GM23338 (cell line): ENCODE data around the gene PTH2. TPM values are rescaled to one million over a fixed set of nuclear protein-coding genes. Genes with fewer than 3 reads are reported as not detected.

Source experiments
- ATAC-seq: fragments of 200-7000 bp; cut with Tn5 transposase; 3 replicates; pipeline ENCODE4 v1.9.1; 2020
- DNase-seq: peaks from one replicate; pipeline ENCODE4 v3.0.0-alpha.2; 2015; ENCODE audit warnings: low spot score
- H2AFZ ChIP-seq: fragments of 200-600 bp; sonication (generic); 2 replicates; pipeline ENCODE4 v1.8.0; 2016; ENCODE audit warnings: antibody characterized with exemption, mild to moderate bottlenecking, moderate library complexity
- H3F3A ChIP-seq: fragments of 200-600 bp; sonication (generic); replicated peaks from 2 replicates; pipeline ENCODE4 v1.8.0; 2017; ENCODE audit warnings: antibody characterized with exemption, mixed run types, low read depth
- H3K27ac ChIP-seq: fragments of 200-600 bp; sonication (generic); 2 replicates; pipeline ENCODE4 v1.6.1; 2016; ENCODE audit warnings: low read depth
- H3K27me3 ChIP-seq: fragments of 200-600 bp; sonication (generic); 2 replicates; pipeline ENCODE4 v1.8.0; 2016; ENCODE audit warnings: mild to moderate bottlenecking, mixed run types, moderate library complexity; ENCODE audit not compliant: insufficient read depth
- H3K36me3 ChIP-seq: fragments of 200-600 bp; sonication (generic); 2 replicates; pipeline ENCODE4 v1.8.0; 2016; ENCODE audit warnings: mild to moderate bottlenecking; ENCODE audit not compliant: insufficient read depth
- H3K4me1 ChIP-seq: fragments of 200-600 bp; sonication (generic); 2 replicates; pipeline ENCODE4 v1.8.0; 2016; ENCODE audit warnings: mild to moderate bottlenecking, moderate library complexity; ENCODE audit not compliant: insufficient read depth
- H3K4me2 ChIP-seq: fragments of 200-600 bp; sonication (generic); 2 replicates; pipeline ENCODE4 v1.7.1; 2017; ENCODE audit warnings: mixed run types
- H3K4me3 ChIP-seq: fragments of 200-600 bp; sonication (generic); 2 replicates; pipeline ENCODE4 v1.6.1; 2016; ENCODE audit warnings: mixed run types
- H3K79me2 ChIP-seq: fragments of 200-600 bp; sonication (generic); replicated peaks from 2 replicates; pipeline ENCODE4 v1.8.0; 2017; ENCODE audit warnings: mild to moderate bottlenecking; ENCODE audit not compliant: insufficient read depth
- H3K9me2 ChIP-seq: fragments of 200-600 bp; sonication (generic); 2 replicates; pipeline ENCODE4 v1.8.0; 2017; ENCODE audit not compliant: insufficient read depth
- H4K20me1 ChIP-seq: fragments of 200-600 bp; sonication (generic); replicated peaks from 2 replicates; pipeline ENCODE4 v1.8.0; 2017; ENCODE audit warnings: mild to moderate bottlenecking; ENCODE audit not compliant: insufficient read depth
- H3K27ac Mint-ChIP-seq: 2 replicates; pipeline ENCODE4 v1.8.0; 2020; ENCODE audit warnings: inconsistent platforms, mild to moderate bottlenecking, moderate library complexity, mixed read lengths
- H3K27me3 Mint-ChIP-seq: 3 replicates; pipeline ENCODE4 v1.8.0; 2022; ENCODE audit warnings: low read depth, mild to moderate bottlenecking, moderate library complexity, mixed read lengths, inconsistent platforms; ENCODE audit not compliant: insufficient read depth, poor library complexity
- H3K36me3 Mint-ChIP-seq: 3 replicates; pipeline ENCODE4 v1.8.0; 2021; ENCODE audit warnings: low read depth, mild to moderate bottlenecking, inconsistent platforms, moderate library complexity, mixed read lengths
- H3K4me1 Mint-ChIP-seq: 3 replicates; pipeline ENCODE4 v1.8.0; 2020; ENCODE audit warnings: mild to moderate bottlenecking, inconsistent platforms, mixed read lengths
- H3K4me3 Mint-ChIP-seq: 3 replicates; pipeline ENCODE4 v1.8.0; 2021; ENCODE audit warnings: moderate library complexity, mild to moderate bottlenecking, inconsistent platforms, mixed read lengths
- H3K9me3 Mint-ChIP-seq: 3 replicates; pipeline ENCODE4 v1.8.0; 2020; ENCODE audit warnings: moderate library complexity, mild to moderate bottlenecking, inconsistent platforms, mixed read lengths
- CREB1 ChIP-seq: fragments of 250-450 bp; sonication (Bioruptor Pico); IDR thresholded peaks from 2 replicates; pipeline ENCODE4 v1.5.0; 2020; ENCODE audit warnings: low read depth, mild to moderate bottlenecking, moderate library complexity
- EZH2 ChIP-seq: fragments of 200-600 bp; sonication (generic); IDR thresholded peaks from one replicate; pipeline ENCODE4 v1.8.0; 2017; ENCODE audit warnings: antibody characterized with exemption, mild to moderate bottlenecking, low read depth; ENCODE audit not compliant: unreplicated experiment
- EZH2phosphoT487 ChIP-seq: fragments of 200-600 bp; sonication (generic); IDR thresholded peaks from one replicate; pipeline ENCODE4 v1.8.1; 2018; ENCODE audit warnings: antibody characterized with exemption; ENCODE audit not compliant: unreplicated experiment
- JUNB ChIP-seq: IDR thresholded peaks from one replicate; pipeline ENCODE4 v1.6.1; 2016; ENCODE audit warnings: antibody characterized with exemption; ENCODE audit not compliant: unreplicated experiment
- NANOG ChIP-seq: IDR thresholded peaks from 2 replicates; pipeline ENCODE4 v1.6.1; 2016; ENCODE audit warnings: antibody characterized with exemption, borderline replicate concordance
- polyA plus RNA-seq: library from polyadenylated mRNA; unstranded; fragments of >200 nt; fragmentation: Nextera tagmentation; extraction: Ambion mirVana; gene quantifications from 2 replicates; pipeline ENCODE4 v1.2.1, GENCODE V29; 2016
- total RNA-seq: library from RNA; depleted of rRNA; stranded (reverse); fragments of >200 nt; shearing (Covaris generic); gene quantifications from 2 replicates; pipeline ENCODE4 v1.2.3, GENCODE V29; 2014
- TF ChIP-seq, protein P1 (sequence below), 2 experiments: fragments of 200-600 bp in 1 of 2; sonication (generic) in 1 of 2; conservative IDR thresholded peaks; 2 replicates each; pipeline versions ENCODE4 v1.5.1 to v1.6.1; 2016 to 2017; ENCODE audit warnings: antibody characterized with exemption in 2 of 2, low read depth in 2 of 2, mild to moderate bottlenecking in 2 of 2, moderate library complexity in 1 of 2
- TF ChIP-seq, protein P2 (sequence below): IDR thresholded peaks from 2 replicates; pipeline ENCODE4 v1.6.1; 2016; ENCODE audit warnings: antibody characterized with exemption
- TF ChIP-seq, protein P3 (sequence below): fragments of 250-450 bp; sonication (Bioruptor Pico); IDR thresholded peaks from 2 replicates; pipeline ENCODE4 v1.5.0; 2020; ENCODE audit warnings: mild to moderate bottlenecking, moderate library complexity
- TF ChIP-seq, protein P4 (sequence below): IDR thresholded peaks from one replicate; pipeline ENCODE4 v1.6.1; 2018; ENCODE audit warnings: antibody characterized with exemption; ENCODE audit not compliant: unreplicated experiment

PTH2 gene
- total and polyA plus RNA-seq, 2 experiments from 2014 or later: 1.6 TPM; not detected in 1

DNA sequence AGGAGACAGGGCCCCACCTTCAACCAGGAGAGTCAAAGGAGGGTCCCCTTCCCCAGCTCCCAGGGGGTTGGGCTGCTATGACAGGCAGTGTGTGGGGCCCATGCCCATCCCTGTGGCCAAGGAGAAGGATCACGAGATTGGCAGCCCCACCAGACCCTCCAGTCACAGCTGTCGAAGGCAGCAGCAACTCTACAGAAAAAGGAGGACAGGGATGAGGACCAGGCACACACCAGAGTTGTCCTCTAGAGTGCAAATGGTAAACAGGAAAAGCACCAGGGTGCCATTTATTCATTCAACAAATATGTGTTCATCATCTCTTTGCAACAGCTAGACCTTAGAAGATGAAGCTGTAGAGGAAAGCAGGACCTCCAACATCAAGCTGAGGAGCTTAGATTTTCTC lies 4.1 kb downstream of the PTH2 start (continued):
- TF ChIP-seq, protein P1, sequence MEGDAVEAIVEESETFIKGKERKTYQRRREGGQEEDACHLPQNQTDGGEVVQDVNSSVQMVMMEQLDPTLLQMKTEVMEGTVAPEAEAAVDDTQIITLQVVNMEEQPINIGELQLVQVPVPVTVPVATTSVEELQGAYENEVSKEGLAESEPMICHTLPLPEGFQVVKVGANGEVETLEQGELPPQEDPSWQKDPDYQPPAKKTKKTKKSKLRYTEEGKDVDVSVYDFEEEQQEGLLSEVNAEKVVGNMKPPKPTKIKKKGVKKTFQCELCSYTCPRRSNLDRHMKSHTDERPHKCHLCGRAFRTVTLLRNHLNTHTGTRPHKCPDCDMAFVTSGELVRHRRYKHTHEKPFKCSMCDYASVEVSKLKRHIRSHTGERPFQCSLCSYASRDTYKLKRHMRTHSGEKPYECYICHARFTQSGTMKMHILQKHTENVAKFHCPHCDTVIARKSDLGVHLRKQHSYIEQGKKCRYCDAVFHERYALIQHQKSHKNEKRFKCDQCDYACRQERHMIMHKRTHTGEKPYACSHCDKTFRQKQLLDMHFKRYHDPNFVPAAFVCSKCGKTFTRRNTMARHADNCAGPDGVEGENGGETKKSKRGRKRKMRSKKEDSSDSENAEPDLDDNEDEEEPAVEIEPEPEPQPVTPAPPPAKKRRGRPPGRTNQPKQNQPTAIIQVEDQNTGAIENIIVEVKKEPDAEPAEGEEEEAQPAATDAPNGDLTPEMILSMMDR (conservative IDR thresholded peaks at IDR 0.05; ENCODE audit: low read depth in 2 of 2): no peak
- TF ChIP-seq EZH2phosphoT487: no peak
- no peak for TF ChIP-seq NANOG

DNA sequence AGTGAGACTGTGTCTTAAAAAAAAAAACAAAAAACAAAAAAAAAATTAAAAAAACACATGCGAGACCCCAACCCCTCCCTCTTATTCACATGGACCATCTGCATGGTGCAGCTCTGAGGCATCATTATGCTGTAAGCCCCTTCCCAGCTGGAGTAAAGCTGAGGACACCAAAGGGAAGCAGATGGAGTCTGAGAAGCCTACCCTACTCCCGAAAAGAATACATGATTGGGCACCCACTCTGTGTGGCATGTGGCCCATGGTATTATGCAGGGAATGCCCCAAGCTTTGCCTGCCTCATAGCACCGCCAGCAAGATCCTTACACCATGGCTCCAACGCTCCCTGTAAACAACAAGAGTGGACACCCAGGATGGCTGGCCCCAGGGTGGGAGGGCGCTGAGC lies 4.7 kb downstream of the PTH2 start:
- H3F3A ChIP-seq: peaks cover 15% of the 10 kb centered on the region
- Mint-ChIP-seq H3K27ac (no peak overlapping the region), H3K4me3 (no peak overlapping the region), H3K36me3 (no peaks in the 10 kb centered on the region; the same call in 2 of the 3 replicates), H3K27me3 (peaks cover 32% of the 10 kb centered on the region), H3K4me1 (peaks cover 51% of the 10 kb centered on the region), H3K9me3 (peaks cover under 1% of the 10 kb centered on the region)
- H3K27me3 ChIP-seq: peaks cover 23% of the 10 kb centered on the region
- no peak overlapping the region for H3K27ac ChIP-seq
- no peak overlapping the region for H3K4me2 ChIP-seq
- peaks cover 25% of the 10 kb centered on the region for H3K4me1 ChIP-seq
- ATAC-seq (no peak), DNase-seq (no peak)
- no peaks in the 10 kb centered on the region for H3K36me3 ChIP-seq
- H4K20me1 ChIP-seq: peaks cover 4% of the 10 kb centered on the region; the same call in 1 of the 2 replicates
- H3K9me2 ChIP-seq: no peaks in the 10 kb centered on the region
- H3K79me2 ChIP-seq: no peaks in the 10 kb centered on the region
- no peak overlapping the region for H2AFZ ChIP-seq
- H3K4me3 ChIP-seq: no peak overlapping the region
- TF ChIP-seq CREB1 (CRISPR knock-in tag) (no peak), NANOG (no peak), JUNB (no peak), EZH2phosphoT487 (no peak), EZH2 (no peak)
- TF ChIP-seq, protein P2, sequence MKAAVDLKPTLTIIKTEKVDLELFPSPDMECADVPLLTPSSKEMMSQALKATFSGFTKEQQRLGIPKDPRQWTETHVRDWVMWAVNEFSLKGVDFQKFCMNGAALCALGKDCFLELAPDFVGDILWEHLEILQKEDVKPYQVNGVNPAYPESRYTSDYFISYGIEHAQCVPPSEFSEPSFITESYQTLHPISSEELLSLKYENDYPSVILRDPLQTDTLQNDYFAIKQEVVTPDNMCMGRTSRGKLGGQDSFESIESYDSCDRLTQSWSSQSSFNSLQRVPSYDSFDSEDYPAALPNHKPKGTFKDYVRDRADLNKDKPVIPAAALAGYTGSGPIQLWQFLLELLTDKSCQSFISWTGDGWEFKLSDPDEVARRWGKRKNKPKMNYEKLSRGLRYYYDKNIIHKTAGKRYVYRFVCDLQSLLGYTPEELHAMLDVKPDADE: no peak
- TF ChIP-seq, protein P1 (conservative IDR thresholded peaks at IDR 0.05; ENCODE audit: low read depth in 2 of 2): no peak
- TF ChIP-seq, protein P3, sequence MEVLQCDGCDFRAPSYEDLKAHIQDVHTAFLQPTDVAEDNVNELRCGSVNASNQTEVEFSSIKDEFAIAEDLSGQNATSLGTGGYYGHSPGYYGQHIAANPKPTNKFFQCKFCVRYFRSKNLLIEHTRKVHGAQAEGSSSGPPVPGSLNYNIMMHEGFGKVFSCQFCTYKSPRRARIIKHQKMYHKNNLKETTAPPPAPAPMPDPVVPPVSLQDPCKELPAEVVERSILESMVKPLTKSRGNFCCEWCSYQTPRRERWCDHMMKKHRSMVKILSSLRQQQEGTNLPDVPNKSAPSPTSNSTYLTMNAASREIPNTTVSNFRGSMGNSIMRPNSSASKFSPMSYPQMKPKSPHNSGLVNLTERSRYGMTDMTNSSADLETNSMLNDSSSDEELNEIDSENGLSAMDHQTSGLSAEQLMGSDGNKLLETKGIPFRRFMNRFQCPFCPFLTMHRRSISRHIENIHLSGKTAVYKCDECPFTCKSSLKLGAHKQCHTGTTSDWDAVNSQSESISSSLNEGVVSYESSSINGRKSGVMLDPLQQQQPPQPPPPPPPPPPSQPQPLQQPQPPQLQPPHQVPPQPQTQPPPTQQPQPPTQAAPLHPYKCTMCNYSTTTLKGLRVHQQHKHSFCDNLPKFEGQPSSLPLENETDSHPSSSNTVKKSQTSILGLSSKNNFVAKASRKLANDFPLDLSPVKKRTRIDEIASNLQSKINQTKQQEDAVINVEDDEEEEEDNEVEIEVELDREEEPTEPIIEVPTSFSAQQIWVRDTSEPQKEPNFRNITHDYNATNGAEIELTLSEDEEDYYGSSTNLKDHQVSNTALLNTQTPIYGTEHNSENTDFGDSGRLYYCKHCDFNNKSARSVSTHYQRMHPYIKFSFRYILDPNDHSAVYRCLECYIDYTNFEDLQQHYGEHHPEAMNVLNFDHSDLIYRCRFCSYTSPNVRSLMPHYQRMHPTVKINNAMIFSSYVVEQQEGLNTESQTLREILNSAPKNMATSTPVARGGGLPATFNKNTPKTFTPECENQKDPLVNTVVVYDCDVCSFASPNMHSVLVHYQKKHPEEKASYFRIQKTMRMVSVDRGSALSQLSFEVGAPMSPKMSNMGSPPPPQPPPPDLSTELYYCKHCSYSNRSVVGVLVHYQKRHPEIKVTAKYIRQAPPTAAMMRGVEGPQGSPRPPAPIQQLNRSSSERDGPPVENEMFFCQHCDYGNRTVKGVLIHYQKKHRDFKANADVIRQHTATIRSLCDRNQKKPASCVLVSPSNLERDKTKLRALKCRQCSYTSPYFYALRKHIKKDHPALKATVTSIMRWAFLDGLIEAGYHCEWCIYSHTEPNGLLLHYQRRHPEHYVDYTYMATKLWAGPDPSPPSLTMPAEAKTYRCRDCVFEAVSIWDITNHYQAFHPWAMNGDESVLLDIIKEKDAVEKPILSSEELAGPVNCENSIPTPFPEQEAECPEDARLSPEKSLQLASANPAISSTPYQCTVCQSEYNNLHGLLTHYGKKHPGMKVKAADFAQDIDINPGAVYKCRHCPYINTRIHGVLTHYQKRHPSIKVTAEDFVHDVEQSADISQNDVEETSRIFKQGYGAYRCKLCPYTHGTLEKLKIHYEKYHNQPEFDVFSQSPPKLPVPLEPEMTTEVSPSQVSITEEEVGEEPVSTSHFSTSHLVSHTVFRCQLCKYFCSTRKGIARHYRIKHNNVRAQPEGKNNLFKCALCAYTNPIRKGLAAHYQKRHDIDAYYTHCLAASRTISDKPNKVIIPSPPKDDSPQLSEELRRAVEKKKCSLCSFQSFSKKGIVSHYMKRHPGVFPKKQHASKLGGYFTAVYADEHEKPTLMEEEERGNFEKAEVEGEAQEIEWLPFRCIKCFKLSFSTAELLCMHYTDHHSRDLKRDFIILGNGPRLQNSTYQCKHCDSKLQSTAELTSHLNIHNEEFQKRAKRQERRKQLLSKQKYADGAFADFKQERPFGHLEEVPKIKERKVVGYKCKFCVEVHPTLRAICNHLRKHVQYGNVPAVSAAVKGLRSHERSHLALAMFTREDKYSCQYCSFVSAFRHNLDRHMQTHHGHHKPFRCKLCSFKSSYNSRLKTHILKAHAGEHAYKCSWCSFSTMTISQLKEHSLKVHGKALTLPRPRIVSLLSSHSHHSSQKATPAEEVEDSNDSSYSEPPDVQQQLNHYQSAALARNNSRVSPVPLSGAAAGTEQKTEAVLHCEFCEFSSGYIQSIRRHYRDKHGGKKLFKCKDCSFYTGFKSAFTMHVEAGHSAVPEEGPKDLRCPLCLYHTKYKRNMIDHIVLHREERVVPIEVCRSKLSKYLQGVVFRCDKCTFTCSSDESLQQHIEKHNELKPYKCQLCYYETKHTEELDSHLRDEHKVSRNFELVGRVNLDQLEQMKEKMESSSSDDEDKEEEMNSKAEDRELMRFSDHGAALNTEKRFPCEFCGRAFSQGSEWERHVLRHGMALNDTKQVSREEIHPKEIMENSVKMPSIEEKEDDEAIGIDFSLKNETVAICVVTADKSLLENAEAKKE: no peak
- TF ChIP-seq, protein P4, sequence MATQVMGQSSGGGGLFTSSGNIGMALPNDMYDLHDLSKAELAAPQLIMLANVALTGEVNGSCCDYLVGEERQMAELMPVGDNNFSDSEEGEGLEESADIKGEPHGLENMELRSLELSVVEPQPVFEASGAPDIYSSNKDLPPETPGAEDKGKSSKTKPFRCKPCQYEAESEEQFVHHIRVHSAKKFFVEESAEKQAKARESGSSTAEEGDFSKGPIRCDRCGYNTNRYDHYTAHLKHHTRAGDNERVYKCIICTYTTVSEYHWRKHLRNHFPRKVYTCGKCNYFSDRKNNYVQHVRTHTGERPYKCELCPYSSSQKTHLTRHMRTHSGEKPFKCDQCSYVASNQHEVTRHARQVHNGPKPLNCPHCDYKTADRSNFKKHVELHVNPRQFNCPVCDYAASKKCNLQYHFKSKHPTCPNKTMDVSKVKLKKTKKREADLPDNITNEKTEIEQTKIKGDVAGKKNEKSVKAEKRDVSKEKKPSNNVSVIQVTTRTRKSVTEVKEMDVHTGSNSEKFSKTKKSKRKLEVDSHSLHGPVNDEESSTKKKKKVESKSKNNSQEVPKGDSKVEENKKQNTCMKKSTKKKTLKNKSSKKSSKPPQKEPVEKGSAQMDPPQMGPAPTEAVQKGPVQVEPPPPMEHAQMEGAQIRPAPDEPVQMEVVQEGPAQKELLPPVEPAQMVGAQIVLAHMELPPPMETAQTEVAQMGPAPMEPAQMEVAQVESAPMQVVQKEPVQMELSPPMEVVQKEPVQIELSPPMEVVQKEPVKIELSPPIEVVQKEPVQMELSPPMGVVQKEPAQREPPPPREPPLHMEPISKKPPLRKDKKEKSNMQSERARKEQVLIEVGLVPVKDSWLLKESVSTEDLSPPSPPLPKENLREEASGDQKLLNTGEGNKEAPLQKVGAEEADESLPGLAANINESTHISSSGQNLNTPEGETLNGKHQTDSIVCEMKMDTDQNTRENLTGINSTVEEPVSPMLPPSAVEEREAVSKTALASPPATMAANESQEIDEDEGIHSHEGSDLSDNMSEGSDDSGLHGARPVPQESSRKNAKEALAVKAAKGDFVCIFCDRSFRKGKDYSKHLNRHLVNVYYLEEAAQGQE: no peak
